Stomach (tissue), 4 donors: ENCODE results near the gene CCDC186.

ENCODE experiments used
- EP300 ChIP-seq: sonication (generic); formaldehyde crosslinking; IDR thresholded peaks from one replicate; pipeline ENCODE4 v1.6.1; 2017; ENCODE audit warnings: antibody characterized with exemption
- POLR2A ChIP-seq, 4 donors: fragments of 450-650 bp; IDR thresholded peaks; one replicate each; pipeline ENCODE4 v1.6.1; 2016; ENCODE audit warnings: antibody characterized with exemption in 4 of 4, control low read depth in 2 of 4, mild to moderate bottlenecking in 1 of 4, moderate library complexity in 1 of 4
- POLR2AphosphoS5 ChIP-seq, 3 donors: sonication (generic); formaldehyde crosslinking; IDR thresholded peaks; one replicate each; pipeline ENCODE4 v1.6.1; 2016; ENCODE audit warnings: antibody characterized with exemption in 3 of 3
- TF ChIP-seq, protein P1 (sequence below), 7 experiments: fragments of 450-650 bp in 4 of 7; fragments of 200-600 bp in 3 of 7; sonication (generic) in 3 of 7; IDR thresholded peaks; one replicate each; pipeline ENCODE4 v1.5.1; 2016 to 2019; ENCODE audit warnings: antibody characterized with exemption in 7 of 7, control low read depth in 2 of 7, mild to moderate bottlenecking in 1 of 7

GRCh38 chr10:114176511-114176910 is 2.5 kb upstream of the CCDC186 start:
- no peak for TF ChIP-seq POLR2A (IDR thresholded peaks at IDR 0.05)
- TF ChIP-seq, protein P1, sequence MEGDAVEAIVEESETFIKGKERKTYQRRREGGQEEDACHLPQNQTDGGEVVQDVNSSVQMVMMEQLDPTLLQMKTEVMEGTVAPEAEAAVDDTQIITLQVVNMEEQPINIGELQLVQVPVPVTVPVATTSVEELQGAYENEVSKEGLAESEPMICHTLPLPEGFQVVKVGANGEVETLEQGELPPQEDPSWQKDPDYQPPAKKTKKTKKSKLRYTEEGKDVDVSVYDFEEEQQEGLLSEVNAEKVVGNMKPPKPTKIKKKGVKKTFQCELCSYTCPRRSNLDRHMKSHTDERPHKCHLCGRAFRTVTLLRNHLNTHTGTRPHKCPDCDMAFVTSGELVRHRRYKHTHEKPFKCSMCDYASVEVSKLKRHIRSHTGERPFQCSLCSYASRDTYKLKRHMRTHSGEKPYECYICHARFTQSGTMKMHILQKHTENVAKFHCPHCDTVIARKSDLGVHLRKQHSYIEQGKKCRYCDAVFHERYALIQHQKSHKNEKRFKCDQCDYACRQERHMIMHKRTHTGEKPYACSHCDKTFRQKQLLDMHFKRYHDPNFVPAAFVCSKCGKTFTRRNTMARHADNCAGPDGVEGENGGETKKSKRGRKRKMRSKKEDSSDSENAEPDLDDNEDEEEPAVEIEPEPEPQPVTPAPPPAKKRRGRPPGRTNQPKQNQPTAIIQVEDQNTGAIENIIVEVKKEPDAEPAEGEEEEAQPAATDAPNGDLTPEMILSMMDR (IDR thresholded peaks at IDR 0.05), result no peak
- TF ChIP-seq POLR2AphosphoS5 (IDR thresholded peaks at IDR 0.05), result no peak
- TF ChIP-seq EP300, result no peak
